22Rv1 (cell line): ENCODE data around the gene MAP2K2.

Experiments used
- ZFX ChIP-seq: fragments of 450-650 bp; IDR thresholded peaks from 2 replicates; pipeline ENCODE4 v1.6.1; 2017; ENCODE audit warnings: antibody characterized with exemption, borderline replicate concordance
- TF ChIP-seq, protein P1 (sequence below): fragments of 450-650 bp; IDR thresholded peaks from 2 replicates; pipeline ENCODE4 v1.5.1; 2017; ENCODE audit warnings: mild to moderate bottlenecking

DNA sequence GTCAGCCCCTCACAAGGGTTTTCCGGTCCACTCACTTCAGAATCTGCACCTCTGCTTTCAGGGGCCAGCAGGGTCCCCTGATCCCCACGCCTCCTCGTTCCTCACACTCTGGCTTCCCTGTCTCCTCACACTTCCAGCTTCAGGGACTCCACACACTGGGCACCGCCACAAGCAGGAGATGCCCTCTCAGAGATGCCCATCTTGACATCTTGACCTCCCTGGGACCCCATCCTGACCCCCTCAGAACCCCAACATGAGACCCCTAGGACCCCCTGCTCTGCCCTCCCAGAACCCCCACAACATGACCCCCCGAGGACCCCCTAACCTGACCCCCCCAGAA lies 2.7 kb downstream of the MAP2K2 start:
- TF ChIP-seq, protein P1, sequence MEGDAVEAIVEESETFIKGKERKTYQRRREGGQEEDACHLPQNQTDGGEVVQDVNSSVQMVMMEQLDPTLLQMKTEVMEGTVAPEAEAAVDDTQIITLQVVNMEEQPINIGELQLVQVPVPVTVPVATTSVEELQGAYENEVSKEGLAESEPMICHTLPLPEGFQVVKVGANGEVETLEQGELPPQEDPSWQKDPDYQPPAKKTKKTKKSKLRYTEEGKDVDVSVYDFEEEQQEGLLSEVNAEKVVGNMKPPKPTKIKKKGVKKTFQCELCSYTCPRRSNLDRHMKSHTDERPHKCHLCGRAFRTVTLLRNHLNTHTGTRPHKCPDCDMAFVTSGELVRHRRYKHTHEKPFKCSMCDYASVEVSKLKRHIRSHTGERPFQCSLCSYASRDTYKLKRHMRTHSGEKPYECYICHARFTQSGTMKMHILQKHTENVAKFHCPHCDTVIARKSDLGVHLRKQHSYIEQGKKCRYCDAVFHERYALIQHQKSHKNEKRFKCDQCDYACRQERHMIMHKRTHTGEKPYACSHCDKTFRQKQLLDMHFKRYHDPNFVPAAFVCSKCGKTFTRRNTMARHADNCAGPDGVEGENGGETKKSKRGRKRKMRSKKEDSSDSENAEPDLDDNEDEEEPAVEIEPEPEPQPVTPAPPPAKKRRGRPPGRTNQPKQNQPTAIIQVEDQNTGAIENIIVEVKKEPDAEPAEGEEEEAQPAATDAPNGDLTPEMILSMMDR: no peak
- TF ChIP-seq ZFX: no peak
